ENCODE measurements around the gene TRAPPC6A. TPM values are rescaled to one million over a fixed set of nuclear protein-coding genes. Genes with fewer than 3 reads are reported as not detected.

The TRAPPC6A gene
- total RNA-seq, 1 donor from 2014 or later, result 43.8 TPM

DNA sequence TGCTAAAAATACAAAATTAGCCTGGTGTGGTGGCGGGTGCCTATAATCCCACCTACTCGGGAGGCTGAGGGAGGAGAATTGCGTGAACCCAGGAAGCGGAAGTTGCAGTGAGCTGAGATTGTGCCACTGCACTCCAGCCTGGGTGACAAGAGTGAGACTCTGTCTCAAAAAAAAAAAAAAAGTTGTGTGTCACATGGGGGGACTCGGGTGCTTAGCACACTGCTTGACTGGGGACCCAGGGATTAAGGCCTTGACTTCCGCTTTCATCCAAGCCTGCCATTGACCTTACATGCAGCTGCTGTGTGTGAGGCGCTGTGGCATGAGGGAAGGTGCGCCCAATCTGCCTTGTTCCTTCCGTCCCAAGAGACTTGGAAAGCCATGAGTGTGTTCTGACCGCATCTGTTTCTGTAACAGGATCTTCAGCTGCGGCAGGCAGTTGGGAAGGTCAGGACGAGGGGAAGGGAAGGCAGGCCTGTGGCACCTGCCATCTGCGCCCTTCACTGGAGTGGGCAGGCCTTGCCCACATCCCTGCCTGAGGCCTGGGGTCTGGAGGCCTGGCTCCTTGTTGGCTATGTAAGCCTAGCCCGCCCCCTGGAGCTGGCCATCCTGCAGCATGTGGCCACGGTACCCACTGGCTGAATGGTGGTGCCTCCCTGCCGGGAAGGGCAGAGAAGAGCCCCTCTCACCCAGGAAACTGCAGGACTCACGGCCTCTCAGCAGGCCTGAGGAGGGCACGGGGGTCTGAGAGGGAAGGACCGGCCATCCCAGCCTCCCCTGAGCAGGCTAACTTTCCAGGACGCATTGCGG, 62.0 kb downstream of the TRAPPC6A start:
- Mint-ChIP-seq H3K4me3 (ENCODE audit: low read depth) (no peak overlapping the region), H3K27me3 (no peaks in the 10 kb centered on the region), H3K36me3 (ENCODE audit: insufficient read depth) (no peaks in the 10 kb centered on the region), H3K9me3 (ENCODE audit: low read depth) (no peaks in the 10 kb centered on the region), H3K27ac (no peak overlapping the region), H3K4me1 (ENCODE audit: low read depth) (peaks cover 33% of the 10 kb centered on the region)
- TF ChIP-seq, protein P1, sequence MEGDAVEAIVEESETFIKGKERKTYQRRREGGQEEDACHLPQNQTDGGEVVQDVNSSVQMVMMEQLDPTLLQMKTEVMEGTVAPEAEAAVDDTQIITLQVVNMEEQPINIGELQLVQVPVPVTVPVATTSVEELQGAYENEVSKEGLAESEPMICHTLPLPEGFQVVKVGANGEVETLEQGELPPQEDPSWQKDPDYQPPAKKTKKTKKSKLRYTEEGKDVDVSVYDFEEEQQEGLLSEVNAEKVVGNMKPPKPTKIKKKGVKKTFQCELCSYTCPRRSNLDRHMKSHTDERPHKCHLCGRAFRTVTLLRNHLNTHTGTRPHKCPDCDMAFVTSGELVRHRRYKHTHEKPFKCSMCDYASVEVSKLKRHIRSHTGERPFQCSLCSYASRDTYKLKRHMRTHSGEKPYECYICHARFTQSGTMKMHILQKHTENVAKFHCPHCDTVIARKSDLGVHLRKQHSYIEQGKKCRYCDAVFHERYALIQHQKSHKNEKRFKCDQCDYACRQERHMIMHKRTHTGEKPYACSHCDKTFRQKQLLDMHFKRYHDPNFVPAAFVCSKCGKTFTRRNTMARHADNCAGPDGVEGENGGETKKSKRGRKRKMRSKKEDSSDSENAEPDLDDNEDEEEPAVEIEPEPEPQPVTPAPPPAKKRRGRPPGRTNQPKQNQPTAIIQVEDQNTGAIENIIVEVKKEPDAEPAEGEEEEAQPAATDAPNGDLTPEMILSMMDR (IDR thresholded peaks at IDR 0.05; ENCODE audit: unreplicated experiment), result no peak
- no peak for DNase-seq (ENCODE audit: low spot score, unreplicated experiment)

DNA sequence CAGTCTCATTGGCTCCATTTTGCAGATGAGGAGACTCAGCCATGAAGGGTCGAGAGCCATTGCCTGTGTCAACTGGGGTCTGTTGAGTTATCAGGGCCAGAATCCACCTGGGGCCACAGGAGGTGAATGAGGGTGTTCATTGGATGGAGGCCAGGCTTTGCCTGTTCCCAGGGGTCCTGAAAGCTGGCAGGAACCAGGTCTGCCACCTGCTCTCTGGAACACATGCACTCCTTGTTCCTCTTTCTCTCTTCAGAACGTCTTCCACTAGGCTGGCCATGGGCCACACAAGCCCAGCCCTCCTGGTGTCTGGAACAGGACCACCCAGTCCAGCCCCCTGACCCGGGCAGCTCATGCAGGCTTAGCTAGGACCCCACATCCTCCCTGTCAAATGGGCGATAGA, 63.9 kb downstream of the TRAPPC6A start:
- TF ChIP-seq, protein P1 (IDR thresholded peaks at IDR 0.05; ENCODE audit: unreplicated experiment), result no peak
- peak overlapping the region; percentile 96 for H3K27ac Mint-ChIP-seq
- no peaks in the 10 kb centered on the region for H3K36me3 Mint-ChIP-seq (ENCODE audit: insufficient read depth)
- peak overlapping the region; percentile 21 for H3K4me3 Mint-ChIP-seq (ENCODE audit: low read depth)
- no peaks in the 10 kb centered on the region for H3K27me3 Mint-ChIP-seq
- H3K9me3 Mint-ChIP-seq (ENCODE audit: low read depth), result no peaks in the 10 kb centered on the region
- DNase-seq (ENCODE audit: low spot score, unreplicated experiment), result no peak
- H3K4me1 Mint-ChIP-seq (ENCODE audit: low read depth), result peaks cover 33% of the 10 kb centered on the region

DNA sequence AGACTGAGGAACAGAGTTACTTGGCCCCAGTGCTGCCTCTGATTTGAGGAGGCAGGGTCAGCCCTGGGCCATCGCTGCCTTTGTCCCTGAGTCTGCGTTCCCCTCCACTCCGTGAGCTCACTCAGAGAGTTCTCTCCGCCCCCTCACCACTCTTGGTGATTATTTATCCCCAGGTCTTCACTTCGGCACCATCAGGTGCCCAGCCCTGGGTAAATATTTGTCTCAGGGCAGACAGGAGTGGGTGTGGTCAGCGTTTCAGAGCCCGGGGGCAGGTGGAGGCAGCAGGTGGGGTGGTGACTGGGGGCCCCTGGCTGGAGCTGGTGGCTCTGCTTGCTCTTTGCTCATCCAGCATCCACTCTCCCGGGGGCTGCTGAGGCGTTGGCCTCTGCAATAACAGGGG, 64.4 kb downstream of the TRAPPC6A start:
- Mint-ChIP-seq H3K27ac (peak overlapping the region; percentile 96), H3K4me3 (ENCODE audit: low read depth) (peak overlapping the region; percentile 31), H3K36me3 (ENCODE audit: insufficient read depth) (no peaks in the 10 kb centered on the region), H3K9me3 (ENCODE audit: low read depth) (no peaks in the 10 kb centered on the region), H3K4me1 (ENCODE audit: low read depth) (peaks cover 33% of the 10 kb centered on the region), H3K27me3 (no peaks in the 10 kb centered on the region)
- TF ChIP-seq, protein P1 (IDR thresholded peaks at IDR 0.05; ENCODE audit: unreplicated experiment), result no peak
- no peak for DNase-seq (ENCODE audit: low spot score, unreplicated experiment)

Other genes starting within 250 kb of the TRAPPC6A start
- not detected in 2 replicates for gene APOC4, start 236.0 kb downstream of the TRAPPC6A start, total RNA-seq
- gene APOC2, start 232.2 kb downstream of the TRAPPC6A start, total RNA-seq, result not detected in 2 replicates
- 95.5 and 98.8 TPM in 2 replicates for gene CLPTM1, start 222.9 kb downstream of the TRAPPC6A start, total RNA-seq
- gene RELB, start 176.8 kb downstream of the TRAPPC6A start, total RNA-seq, result 6.2 and 6.8 TPM in 2 replicates
- gene CLASRP, start 139.2 kb downstream of the TRAPPC6A start, total RNA-seq, result 111 and 123 TPM in 2 replicates
- 1.1 and 1.3 TPM in 2 replicates for gene ZNF296, start 101.8 kb downstream of the TRAPPC6A start, total RNA-seq
- 29.8 and 39.4 TPM in 2 replicates for gene GEMIN7, start 99.0 kb downstream of the TRAPPC6A start, total RNA-seq
- 44.8 and 45.8 TPM in 2 replicates for gene PPP1R37, start 85.1 kb downstream of the TRAPPC6A start, total RNA-seq
- 0.34 and 0.53 TPM in 2 replicates for gene NKPD1, start 17.3 kb downstream of the TRAPPC6A start, total RNA-seq
- gene BLOC1S3, start 547 bp upstream of the TRAPPC6A start, total RNA-seq, result 8.7 and 9.1 TPM in 2 replicates
- gene EXOC3L2, start 67.2 kb upstream of the TRAPPC6A start, total RNA-seq, result not detected in 2 replicates
- 57.5 and 60.4 TPM in 2 replicates for gene MARK4, start 73.0 kb upstream of the TRAPPC6A start, total RNA-seq
- not detected in 2 replicates for gene CKM, start 144.6 kb upstream of the TRAPPC6A start, total RNA-seq
- gene KLC3, start 162.5 kb upstream of the TRAPPC6A start, total RNA-seq, result 1.1 and 1.6 TPM in 2 replicates
- 60.5 and 63.8 TPM in 2 replicates for gene ERCC2, start 192.3 kb upstream of the TRAPPC6A start, total RNA-seq
- 24.2 and 27.2 TPM in 2 replicates for gene PPP1R13L, start 226.8 kb upstream of the TRAPPC6A start, total RNA-seq
- gene POLR1G, start 228.4 kb upstream of the TRAPPC6A start, total RNA-seq, result 7.4 and 8.9 TPM in 2 replicates
- 58.5 and 64.8 TPM in 2 replicates for gene ERCC1, start 245.7 kb upstream of the TRAPPC6A start, total RNA-seq